GM18870 (cell line): ENCODE measurements around the gene BICD2.
A peak's percentile ranks its signal among the peaks of the same experiment; 100 is the strongest.

Source experiments
- ATAC-seq: cut with Tn5 transposase; IDR thresholded peaks from one replicate; pipeline ENCODE4 v1.9.1; 2021; ENCODE audit warnings: moderate library complexity; ENCODE audit not compliant: unreplicated experiment

The BICD2 gene

GRCh38 chr9:92671323-92671722 lies 93.3 kb downstream of the BICD2 start:
- no peak for ATAC-seq

DNA sequence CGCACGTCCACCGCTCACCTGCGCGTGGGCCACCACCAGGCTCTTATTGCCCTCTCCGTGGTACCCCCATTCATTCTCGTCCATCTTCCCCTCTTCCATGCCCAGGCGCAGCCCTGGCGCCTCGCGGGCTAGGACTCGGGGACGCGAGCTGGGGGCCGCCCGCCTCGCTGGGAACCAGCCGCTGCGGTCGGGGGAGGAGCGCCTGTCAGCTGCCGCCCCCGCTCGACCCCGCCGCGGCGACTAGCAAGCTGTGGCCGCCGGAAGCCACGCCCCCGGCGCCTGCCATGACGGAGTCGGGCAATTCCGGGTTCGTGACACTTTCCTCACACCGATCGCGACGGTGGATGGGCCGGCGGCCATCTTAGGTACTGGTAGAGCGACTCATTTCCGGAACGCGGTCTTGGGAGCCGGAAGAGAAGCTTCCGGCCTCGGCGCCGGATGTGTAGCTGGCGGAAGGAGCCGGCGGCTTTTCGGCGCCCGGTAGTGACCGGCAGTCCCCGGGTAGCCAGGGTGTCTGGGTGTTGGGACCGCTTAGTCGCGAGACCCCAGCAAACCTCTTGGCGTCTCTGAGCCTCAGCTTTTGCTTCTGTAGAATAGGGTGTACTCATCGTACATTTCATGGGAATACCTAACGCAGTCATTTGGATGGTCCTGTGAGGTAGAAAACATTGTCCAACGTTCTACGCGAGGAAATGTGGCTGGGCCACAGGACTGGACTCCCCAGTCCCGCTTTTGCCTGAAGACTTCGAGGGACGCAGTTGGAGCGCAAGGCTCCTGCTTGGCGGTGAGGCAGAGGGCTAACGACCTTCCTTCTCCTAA lies 94.5 kb downstream of the BICD2 start, which contains the start of gene IPPK:
IPPK (minus strand) TSS at position 242 of the 819 bp plus-strand sequence; CDS start at position 99, 143 bp downstream.
- peak; percentile 82 for ATAC-seq

DNA sequence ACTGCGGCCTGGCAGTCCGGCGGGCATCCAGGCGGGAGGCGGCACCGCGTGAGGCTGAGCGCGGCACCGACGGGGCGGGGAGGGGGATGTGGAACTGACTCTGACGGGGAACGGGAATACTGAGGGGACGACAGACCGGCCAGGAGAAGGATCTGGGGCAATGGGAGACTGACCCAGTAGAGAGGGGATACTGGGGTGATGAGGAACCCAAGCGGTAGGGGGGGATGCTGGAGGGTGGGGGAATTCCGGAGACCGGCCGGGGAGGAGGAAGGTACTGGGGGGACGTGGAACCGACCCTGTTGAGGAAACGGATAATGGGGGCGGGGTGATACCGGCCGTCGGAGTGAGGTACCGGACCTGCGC lies 95.1 kb downstream of the BICD2 start:
- no peak for ATAC-seq

DNA sequence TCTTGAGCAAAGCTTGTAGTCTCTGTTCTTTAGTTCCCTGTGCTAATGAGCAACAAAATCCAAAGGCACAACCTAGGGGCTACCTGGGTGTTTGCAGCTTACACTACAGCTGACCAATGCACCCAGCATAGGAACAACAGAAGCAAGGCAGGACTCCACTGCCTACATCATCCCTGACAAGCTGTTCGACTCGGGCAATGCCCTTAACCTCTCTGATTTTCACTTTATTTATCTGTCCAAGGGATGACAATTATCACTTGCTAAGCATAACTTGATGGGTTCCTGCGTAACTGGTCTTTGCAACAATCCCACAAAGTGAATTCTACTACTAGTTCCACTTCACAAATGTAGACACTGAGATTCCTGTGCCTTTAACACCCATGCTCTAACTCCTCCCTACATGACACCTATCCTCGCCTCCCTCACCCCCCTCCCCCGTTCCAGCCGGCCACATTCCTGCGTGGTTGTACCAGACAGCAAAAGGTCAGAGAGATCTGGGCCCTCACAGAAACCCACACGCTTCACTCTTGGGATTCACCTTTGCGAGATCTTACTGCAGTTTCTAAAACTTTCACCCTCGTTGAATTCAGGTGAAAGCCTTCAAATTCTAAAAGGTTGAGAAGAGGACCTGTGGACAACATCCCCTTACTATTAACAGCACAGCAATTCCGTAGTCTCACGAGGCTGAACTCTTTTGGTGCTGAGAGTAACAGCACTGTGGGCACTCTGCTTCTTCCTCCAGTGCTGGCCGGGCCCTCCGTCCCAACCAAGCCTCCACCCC lies 95.7 kb downstream of the BICD2 start:
- ATAC-seq, result no peak

DNA sequence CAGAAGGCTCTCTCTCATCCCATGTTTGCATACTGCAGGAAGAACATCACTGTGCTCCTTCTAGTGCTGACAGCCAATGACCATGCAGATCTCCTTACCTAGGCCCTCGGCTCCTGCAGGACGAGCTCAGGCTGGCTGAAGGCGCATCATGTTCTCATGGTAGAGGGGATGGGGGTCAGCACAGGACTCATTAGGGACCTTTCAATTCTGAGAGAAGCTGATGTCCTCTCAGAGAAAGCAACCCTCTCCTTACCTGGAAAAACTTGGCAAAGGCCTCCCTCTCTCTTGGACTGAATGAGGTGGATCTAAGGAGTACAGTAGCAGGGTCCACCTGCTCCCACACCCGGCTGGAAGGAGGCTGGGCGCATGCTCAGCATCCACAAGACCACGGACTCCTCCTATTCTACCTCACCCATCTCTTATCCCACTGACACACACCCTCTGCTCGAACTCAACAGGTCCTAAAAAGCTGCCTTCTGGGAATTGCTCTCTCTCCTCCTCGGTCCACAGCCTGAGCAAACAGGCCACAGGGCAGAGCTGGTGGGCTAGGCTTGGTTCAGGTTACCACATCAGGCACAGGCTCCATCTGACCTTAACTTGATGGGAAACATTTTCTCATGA lies 97.6 kb downstream of the BICD2 start:
- no peak for ATAC-seq

- ATAC-seq, result no peak
Observed at GRCh38 chr9:92666236-92666635, 98.4 kb downstream of the BICD2 start.

GRCh38 chr9:92665836-92666235 lies 98.8 kb downstream of the BICD2 start:
- no peak for ATAC-seq

DNA sequence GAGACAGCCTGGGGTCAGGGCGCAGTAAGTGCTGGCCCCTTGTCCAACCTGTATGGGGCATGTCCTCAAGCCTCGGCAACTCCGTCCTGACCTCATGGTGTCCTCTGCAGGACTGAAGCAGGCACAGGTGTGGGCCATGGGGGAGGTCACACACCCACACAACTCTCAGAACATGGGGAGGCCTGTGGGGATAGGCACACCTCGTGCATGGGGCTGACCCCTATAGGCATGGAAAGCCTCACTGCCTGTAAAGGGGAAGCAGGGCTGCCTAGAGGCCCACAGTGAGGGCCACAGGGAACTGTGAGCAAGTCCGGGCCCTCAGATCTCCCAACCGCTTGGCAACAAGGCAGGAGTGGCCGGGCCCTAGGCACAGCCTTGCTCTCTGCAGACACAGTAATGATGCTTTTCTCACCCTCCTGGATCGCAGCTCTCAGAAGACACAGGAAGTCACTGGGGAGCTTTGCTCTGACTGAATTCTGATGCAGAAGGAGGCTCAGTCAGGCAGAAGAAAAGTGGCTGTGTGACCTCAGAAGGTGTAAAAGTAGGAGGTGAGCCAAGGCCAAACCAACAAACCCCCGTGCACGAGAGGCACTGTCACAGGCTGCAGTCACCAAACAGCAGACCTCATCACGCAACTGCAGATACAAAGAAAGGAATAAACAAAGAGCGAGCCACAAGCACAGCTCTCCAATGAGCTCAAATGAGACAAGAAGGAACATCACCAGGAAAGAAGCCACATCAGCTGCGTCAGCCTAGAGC lies 100.1 kb downstream of the BICD2 start:
- ATAC-seq, result no peak

DNA sequence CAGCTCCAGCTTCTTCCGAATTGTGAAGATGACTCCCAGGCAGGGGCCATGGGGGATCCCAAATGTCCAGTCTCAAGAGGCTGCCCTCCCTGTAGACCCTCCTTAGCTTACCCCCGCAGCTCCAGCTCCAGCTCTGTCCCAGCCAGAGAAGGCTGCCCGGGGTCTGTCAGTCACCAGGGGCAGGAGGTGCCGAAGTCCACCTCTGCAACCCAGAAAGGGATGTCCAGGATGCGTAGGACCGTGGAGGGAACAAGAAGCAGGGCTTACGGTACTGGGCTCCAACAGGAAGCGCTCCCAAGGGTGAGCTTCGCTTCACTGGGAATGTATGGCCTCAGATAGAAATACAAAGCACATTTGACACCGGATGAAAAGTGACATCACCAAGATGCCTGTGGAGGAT lies 100.7 kb downstream of the BICD2 start:
- ATAC-seq, result no peak

DNA sequence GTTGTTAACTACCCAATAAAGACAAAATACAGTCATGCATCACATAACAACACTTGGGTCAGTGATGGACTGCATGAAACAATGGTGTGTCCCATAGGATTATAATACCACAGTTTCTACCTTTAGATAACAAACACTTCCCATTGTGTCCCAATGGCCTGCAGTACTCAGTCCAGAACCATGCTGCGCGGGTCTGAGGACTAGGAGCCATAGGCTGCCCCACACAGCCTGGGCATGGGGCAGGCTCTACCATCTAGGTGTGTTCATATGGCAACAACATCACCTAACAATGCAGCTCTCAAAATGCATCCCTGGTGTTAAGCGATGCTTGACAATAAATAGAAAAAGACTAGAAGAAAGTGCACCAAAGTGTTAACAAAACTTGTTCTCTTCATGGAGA lies 101.5 kb downstream of the BICD2 start:
- ATAC-seq, result no peak

GRCh38 chr9:92661743-92662142 lies 102.9 kb downstream of the BICD2 start:
- ATAC-seq, result no peak
